Heart right ventricle (tissue), 16 donors: ENCODE results near the gene PIP5K1B. TPM values are rescaled to one million over a fixed set of nuclear protein-coding genes. Genes with fewer than 3 reads are reported as not detected.

Source experiments
- ATAC-seq, 8 donors: fragments of 200-7000 bp; cut with Tn5 transposase; one replicate each; pipeline ENCODE4 v1.9.1; 2020; ENCODE audit warnings: mild to moderate bottlenecking in 8 of 8, moderate library complexity in 8 of 8, moderate number of reproducible peaks in 1 of 8
- DNase-seq, 2 donors: peaks; one replicate each; pipeline ENCODE4 v3.0.0-alpha.2; 2020
- H3K27ac ChIP-seq, 10 donors: fragments of 200-600 bp; sonication (generic) in 2 of 10; one replicate each; pipeline versions ENCODE4 v1.5.0 to v1.8.0; 2020 to 2022; ENCODE audit warnings: mild to moderate bottlenecking in 3 of 10
- H3K27me3 ChIP-seq, 7 donors: fragments of 200-600 bp; one replicate each; pipeline ENCODE4 v1.8.0; 2021 to 2022; ENCODE audit warnings: mild to moderate bottlenecking in 2 of 7
- H3K36me3 ChIP-seq, 9 donors: fragments of 200-600 bp; sonication (generic) in 1 of 9; one replicate each; pipeline versions ENCODE4 v1.5.0 to v1.8.0; 2020 to 2022; ENCODE audit warnings: mild to moderate bottlenecking in 2 of 9
- H3K4me1 ChIP-seq, 9 donors: fragments of 200-600 bp; sonication (generic) in 1 of 9; one replicate each; pipeline versions ENCODE4 v1.5.0 to v1.8.0; 2020 to 2022; ENCODE audit warnings: mild to moderate bottlenecking in 4 of 9
- H3K4me3 ChIP-seq, 10 donors: fragments of 200-600 bp; sonication (generic) in 2 of 10; one replicate each; pipeline versions ENCODE4 v1.5.0 to v1.8.0; 2020 to 2022; ENCODE audit warnings: mild to moderate bottlenecking in 7 of 10, moderate library complexity in 2 of 10
- H3K9me3 ChIP-seq, 11 donors: fragments of 200-600 bp in 10 of 11; sonication (generic) in 2 of 11; one replicate each; pipeline versions ENCODE4 v1.5.0 to v1.8.0; 2013 to 2022; ENCODE audit warnings: mild to moderate bottlenecking in 2 of 11, control low read depth in 1 of 11, moderate library complexity in 1 of 11
- CTCF ChIP-seq, 9 donors: fragments of 200-600 bp; sonication (generic) in 2 of 9; IDR thresholded peaks; one replicate each; pipeline versions ENCODE4 v1.5.0 to v1.8.0; 2021 to 2022; ENCODE audit warnings: antibody characterized with exemption in 9 of 9, mild to moderate bottlenecking in 5 of 9, moderate library complexity in 1 of 9
- WGBS, 2 donors: extraction: QIAGEN DNeasy Blood & Tissue Kit; methylation state at CpG; one replicate each; pipeline ENCODE4 v1.1.7; 2013; ENCODE audit warnings: inconsistent platforms in 1 of 2; 5-methylcytosine and 5-hydroxymethylcytosine counted together
- intact Hi-C, 10 donors: fragments of 100-400 bp; cut with DNase I; formaldehyde crosslinking; loops; one replicate each; pipeline versions ENCODE4 v1.11.1 to v1.14.2; 2022
- polyA plus RNA-seq, 2 donors: library from polyadenylated mRNA; stranded (reverse); fragments of 200-250 nt; gene quantifications; one replicate each; pipeline ENCODE4 v1.2.3, GENCODE V29; 2013
- total RNA-seq, 10 donors: library from RNA; stranded (reverse); fragmentation: NEBNext Ultra II Directional in 3 of 10; extraction: Animal tissue kit (Norgen Biotek cat#: 25700) in 3 of 10; gene quantifications; one replicate each; pipeline versions ENCODE4 v1.2.1 to v1.2.4, GENCODE V29; 2021 to 2023
- donor health status: Arrhythmogenic right ventricular cardiomyopathy.
- donor health status: ischemic (EF 13 %, LVEDD 7.1; RV severe dilation, severe dysfunction).
- donor health status: healthy with polysubstance abuse.
- donor health status: DM: no; HTN: yes; CAD: no.
- donor health status: DM: no; HTN: no; CAD: no.
- donor health status: ischemic (EF 25% LVEDD 6.9; RV normal size, moderate dysfunction).
- donor health status: ischemic (EF 25% LVEDD 5.7; RV mildly dilated, moderate dysfunction).
- donor health status: healthy.
- donor health status: DM: yes; HTN: yes; CAD: no.
- donor health status: Ischemic cardiomyopathy.
- donor health status: ischemic (EF 35%, LVEDD 5.7; RV mildly dilated, moderate dysfunction).
- donor health status: nonischemic (EF 11% LVEDD 7.7; RV severe dilation, severe dysfunction).
- donor health status: DM: yes; HTN: yes; CAD: no.
- donor health status: PGD.
- donor health status: ischemic (EF 29% LVEDD 5.4; RV normal size, mild dysfunction).
- donor health status: nonischemic (EF 23%, LVEDD 6.1; RV moderate dilation, normal function).

Gene PIP5K1B
- total and polyA plus RNA-seq, 12 donors: 5.6 to 90.8 (median 48.1) TPM

DNA sequence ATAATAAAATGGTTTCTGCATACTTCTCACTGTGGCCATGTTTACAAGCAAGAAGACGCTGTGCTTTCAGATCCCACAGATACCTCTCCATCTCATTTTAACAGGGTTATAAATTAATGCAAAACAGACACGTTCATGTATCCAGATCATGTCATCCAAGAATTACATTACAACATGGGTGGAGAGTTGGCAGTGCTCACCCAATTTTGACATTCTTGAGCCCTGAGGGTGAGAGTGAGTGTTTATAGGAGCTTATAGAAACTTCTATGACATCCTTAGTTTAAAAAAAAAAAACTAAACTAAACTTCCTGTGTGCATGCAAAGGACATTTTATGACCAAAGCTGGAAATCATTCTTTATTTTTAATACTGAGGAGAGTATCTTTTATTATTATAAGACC, 299.8 kb downstream of the PIP5K1B start:
- H3K9me3 ChIP-seq: no peaks in the 10 kb centered on the region
- ATAC-seq (no peak), DNase-seq (no peak)
- no peak overlapping the region for H3K4me3 ChIP-seq
- no peak overlapping the region for H3K27ac ChIP-seq
- 44 to 55% methylated on average over 2 of the region's 2 CpGs for WGBS, 2 donors
- intact Hi-C loops: loop anchor here in 6 of 10 donors (2.0 to 10.0 kb wide), 7 partner anchors 20 to 428 kb away; partner anchors contain the start of gene PIP5K1B (in 3 of the 6)
- no peaks in the 10 kb centered on the region for H3K27me3 ChIP-seq
- peaks cover 0 to 7% (median 0%) of the 10 kb centered on the region in 9 donors for H3K4me1 ChIP-seq
- peaks cover 0 to 4% (median 0%) of the 10 kb centered on the region in 9 donors for H3K36me3 ChIP-seq
- TF ChIP-seq CTCF (IDR thresholded peaks at IDR 0.05): no peak

GRCh38 chr9:69009708-69010107, 304.7 kb downstream of the PIP5K1B start:
- Histone ChIP-seq H3K27ac (no peak overlapping the region), H3K9me3 (no peaks in the 10 kb centered on the region), H3K4me3 (no peak overlapping the region), H3K4me1 (no peaks in the 10 kb centered on the region), H3K27me3 (no peaks in the 10 kb centered on the region), H3K36me3 (peaks cover 0 to 4% (median 0%) of the 10 kb centered on the region in 9 donors)
- 67 to 76% methylated on average over 1 of the region's 1 CpG for WGBS, 2 donors
- intact Hi-C loops: loop anchor here in 5 of 10 donors (5.0 to 10.0 kb wide), 5 partner anchors 155 to 432 kb away; partner anchors contain the start of gene PIP5K1B (in 3 of the 5)
- TF ChIP-seq CTCF (IDR thresholded peaks at IDR 0.05): no peak
- DNase-seq (no peak), ATAC-seq (no peak)

DNA sequence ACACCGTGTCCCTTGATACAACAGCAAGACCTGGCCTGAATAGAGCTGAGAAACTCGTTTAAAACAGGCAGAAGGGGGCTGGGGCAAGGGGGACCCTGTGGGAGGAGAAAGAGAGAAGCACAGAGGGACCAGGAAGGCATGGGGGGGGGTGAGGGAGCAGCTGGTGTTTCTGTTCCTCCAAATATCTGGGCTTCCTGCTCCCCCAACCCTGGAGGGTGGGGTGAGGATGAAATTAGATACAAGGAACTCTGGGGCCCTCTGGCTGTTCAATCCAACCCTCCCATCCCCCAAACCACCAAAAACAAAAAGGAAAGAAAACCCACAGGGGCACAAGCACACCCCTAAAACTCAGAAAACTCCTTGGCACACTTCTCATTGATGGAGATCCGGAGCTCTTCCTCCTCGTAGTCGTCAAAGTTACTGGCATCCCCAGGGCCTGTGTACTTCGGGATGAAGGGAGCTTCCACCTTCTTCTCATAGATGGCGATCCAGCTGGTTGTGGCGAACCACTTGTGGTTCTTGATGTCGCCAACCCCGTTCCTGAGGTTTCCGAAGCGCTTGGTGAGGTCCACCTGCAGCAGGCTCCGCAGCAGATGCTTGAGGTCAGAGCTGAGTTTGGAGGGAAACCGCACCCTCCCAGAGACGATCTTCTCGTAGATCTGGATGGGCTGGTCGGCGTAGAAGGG, 307.8 kb downstream of the PIP5K1B start:
- H3K27me3 ChIP-seq: no peaks in the 10 kb centered on the region
- DNase-seq (no peak), ATAC-seq (peak in 2 of 8 donors; percentile 16 to 34)
- peaks cover 0 to 9% (median 0%) of the 10 kb centered on the region in 9 donors for H3K4me1 ChIP-seq
- H3K27ac ChIP-seq: no peak overlapping the region
- intact Hi-C loops: no loop called here
- TF ChIP-seq CTCF (IDR thresholded peaks at IDR 0.05): no peak
- no peaks in the 10 kb centered on the region for H3K9me3 ChIP-seq
- no peak overlapping the region for H3K4me3 ChIP-seq
- 81 to 88% methylated on average over 18 of the region's 18 CpGs for WGBS, 2 donors
- peaks cover 0 to 4% (median 0%) of the 10 kb centered on the region in 9 donors for H3K36me3 ChIP-seq

DNA sequence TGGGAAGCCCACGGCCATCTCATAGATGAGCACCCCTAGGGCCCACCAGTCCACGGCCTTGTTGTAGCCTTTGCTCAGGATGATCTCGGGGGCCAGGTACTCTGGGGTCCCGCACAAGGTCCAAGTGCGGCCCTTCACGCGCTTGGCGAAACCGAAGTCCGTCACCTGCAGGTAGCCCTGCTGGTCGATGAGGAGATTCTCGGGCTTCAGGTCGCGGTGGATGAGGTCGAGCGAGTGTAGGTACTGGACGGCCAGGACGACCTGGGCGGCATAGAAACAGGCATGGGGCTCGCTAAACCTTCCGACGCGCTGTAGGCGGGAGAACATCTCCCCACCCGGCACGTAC, 308.3 kb downstream of the PIP5K1B start:
- Histone ChIP-seq H3K27me3 (no peaks in the 10 kb centered on the region), H3K27ac (no peak overlapping the region), H3K36me3 (peaks cover 0 to 4% (median 0%) of the 10 kb centered on the region in 9 donors), H3K4me1 (peaks cover 0 to 9% (median 0%) of the 10 kb centered on the region in 9 donors), H3K9me3 (no peaks in the 10 kb centered on the region), H3K4me3 (no peak overlapping the region)
- intact Hi-C loops: no loop called here
- no peak for TF ChIP-seq CTCF (IDR thresholded peaks at IDR 0.05)
- WGBS, 2 donors: 97 to 99% methylated on average over 26 of the region's 26 CpGs
- peak in 1 of 8 donors; percentile 62 for ATAC-seq
- no peak for DNase-seq
